Measurements from ENCODE around the gene OR10A3. TPM values are rescaled to one million over a fixed set of nuclear protein-coding genes. Genes with fewer than 3 reads are reported as not detected.

OR10A3 gene
- total RNA-seq, 6 experiments from 2014 or later: not detected

GRCh38 chr11:7931168-7931567, 10.3 kb downstream of the OR10A3 start, which contains the start of gene OR10A6:
Gene OR10A6, minus strand, starts transcription at chr11:7931268. Its CDS starts 2,606 bp downstream, at chr11:7928662.
- 58% methylated on average over 4 of the region's 4 CpGs for WGBS (ENCODE audit: insufficient coverage, low coverage, low lambda C conversion rate, missing lambda C conversion rate)
- H3K9me3 ChIP-seq: no peaks in the 10 kb centered on the region
- ATAC-seq (no peak), DNase-seq (no peak)
- H3K27me3 ChIP-seq: no peaks in the 10 kb centered on the region
- H3K4me1 ChIP-seq: no peaks in the 10 kb centered on the region
- H3K27ac ChIP-seq: no peak within 1 kb of the TSS
- H3K36me3 ChIP-seq: no peaks in the 10 kb centered on the region
- intact Hi-C loops (cut with DNase I): no loop called here
- no peak for TF ChIP-seq CTCF (IDR thresholded peaks at IDR 0.05)
- TF ChIP-seq POLR2A (IDR thresholded peaks at IDR 0.05): no peak
- no peak within 1 kb of the TSS for H3K4me3 ChIP-seq

GRCh38 chr11:7927635-7928034, 13.9 kb downstream of the OR10A3 start:
- ATAC-seq (no peak), DNase-seq (no peak)
- intact Hi-C loops (cut with DNase I): no loop called here
- no peak overlapping the region for H3K4me3 ChIP-seq
- TF ChIP-seq CTCF (IDR thresholded peaks at IDR 0.05) (no peak), POLR2A (IDR thresholded peaks at IDR 0.05) (no peak)
- no peaks in the 10 kb centered on the region for H3K4me1 ChIP-seq
- H3K9me3 ChIP-seq: no peaks in the 10 kb centered on the region
- H3K27me3 ChIP-seq: no peaks in the 10 kb centered on the region
- 69% methylated on average over 6 of the region's 6 CpGs for WGBS (ENCODE audit: insufficient coverage, low coverage, low lambda C conversion rate, missing lambda C conversion rate)
- H3K36me3 ChIP-seq: no peaks in the 10 kb centered on the region
- H3K27ac ChIP-seq: no peak overlapping the region

GRCh38 chr11:7924536-7924935, 17.0 kb downstream of the OR10A3 start:
- no peaks in the 10 kb centered on the region for H3K4me1 ChIP-seq
- intact Hi-C loops (cut with DNase I): no loop called here
- H3K27me3 ChIP-seq: no peaks in the 10 kb centered on the region
- 52% methylated on average over 2 of the region's 2 CpGs for WGBS (ENCODE audit: insufficient coverage, low coverage, low lambda C conversion rate, missing lambda C conversion rate)
- no peaks in the 10 kb centered on the region for H3K9me3 ChIP-seq
- ATAC-seq (no peak), DNase-seq (no peak)
- no peak overlapping the region for H3K27ac ChIP-seq
- no peak overlapping the region for H3K4me3 ChIP-seq
- H3K36me3 ChIP-seq: no peaks in the 10 kb centered on the region
- TF ChIP-seq POLR2A (IDR thresholded peaks at IDR 0.05) (no peak), CTCF (IDR thresholded peaks at IDR 0.05) (no peak)

- H3K27ac ChIP-seq: no peak overlapping the region
- H3K27me3 ChIP-seq: no peaks in the 10 kb centered on the region
- intact Hi-C loops (cut with DNase I): no loop called here
- TF ChIP-seq CTCF (IDR thresholded peaks at IDR 0.05) (no peak), POLR2A (IDR thresholded peaks at IDR 0.05) (no peak)
- DNase-seq: no peak
- H3K4me1 ChIP-seq: no peaks in the 10 kb centered on the region
- H3K4me3 ChIP-seq: no peak overlapping the region
- no peaks in the 10 kb centered on the region for H3K36me3 ChIP-seq
- WGBS (ENCODE audit: insufficient coverage, low coverage, low lambda C conversion rate, missing lambda C conversion rate): 73% methylated on average over 2 of the region's 2 CpGs
- ATAC-seq: no peak
- H3K9me3 ChIP-seq: no peaks in the 10 kb centered on the region
Measured at GRCh38 chr11:7918141-7918540, 23.4 kb downstream of the OR10A3 start.

GRCh38 chr11:7911011-7911410, 30.5 kb downstream of the OR10A3 start:
- no peak for DNase-seq
- no peak overlapping the region for H3K4me3 ChIP-seq
- no peaks in the 10 kb centered on the region for H3K27me3 ChIP-seq
- intact Hi-C loops (cut with DNase I): no loop called here
- no peak for ATAC-seq
- no peaks in the 10 kb centered on the region for H3K9me3 ChIP-seq
- no peaks in the 10 kb centered on the region for H3K4me1 ChIP-seq
- H3K36me3 ChIP-seq: no peaks in the 10 kb centered on the region
- H3K27ac ChIP-seq: no peak overlapping the region
- no peak for TF ChIP-seq CTCF (IDR thresholded peaks at IDR 0.05)
- no peak for TF ChIP-seq POLR2A (IDR thresholded peaks at IDR 0.05)

Measured in right lobe of liver (tissue), 6 donors.